Panc1 (cell line): ENCODE results near the gene TCF21. TPM values are rescaled to one million over a fixed set of nuclear protein-coding genes. Genes with fewer than 3 reads are reported as not detected.

Experiments used
- ATAC-seq: fragments of 200-7000 bp; cut with Tn5 transposase; 2 replicates; pipeline ENCODE4 v1.9.1; 2020; ENCODE audit warnings: mild to moderate bottlenecking, moderate library complexity
- BruUV-seq: library from RNA; stranded (reverse); fragments of 400-500 nt; replicated peaks from 2 replicates; lab custom pipeline; 2021; lab: Mats Ljungman, UMichigan
- CTCF ChIA-PET: fragments of 300-600 bp; sonication (Branson Sonifier 250); formaldehyde crosslinking; loops from one replicate; lab custom pipeline; 2022; ENCODE audit warnings: antibody characterized with exemption; lab: Charles Lee
- POLR2A ChIA-PET: fragments of 300-600 bp; sonication (Branson Sonifier 250); formaldehyde crosslinking; loops from one replicate; lab custom pipeline; 2022; ENCODE audit warnings: antibody characterized with exemption; lab: Charles Lee
- DNase-seq: peaks from one replicate; pipeline ENCODE4 v3.0.0-alpha.2; 2010; ENCODE audit warnings: low read depth, low spot score
- H3K27ac ChIP-seq: 2 replicates; pipeline ENCODE4 v1.5.1; 2011; ENCODE audit warnings: mild to moderate bottlenecking, low read length, inconsistent platforms
- H3K27me3 ChIP-seq: fragments of 200-500 bp; sonication (Bioruptor generic); 2 replicates; pipeline ENCODE4 v1.6.0; 2014; ENCODE audit warnings: low read length, inconsistent platforms; ENCODE audit not compliant: control insufficient read depth, insufficient read depth
- H3K36me3 ChIP-seq: fragments of 200-500 bp; sonication (Bioruptor generic); 2 replicates; pipeline ENCODE4 v1.5.1; 2014; ENCODE audit warnings: inconsistent platforms, mild to moderate bottlenecking, low read length, moderate library complexity; ENCODE audit not compliant: control insufficient read depth, insufficient read depth
- H3K4me1 ChIP-seq: 2 replicates; pipeline ENCODE4 v1.5.1; 2011; ENCODE audit warnings: inconsistent platforms, mild to moderate bottlenecking, low read length, moderate library complexity; ENCODE audit not compliant: control insufficient read depth, insufficient read depth
- H3K4me3 ChIP-seq, 2 experiments: 2 replicates each; pipeline ENCODE4 v1.5.1; 2011 to 2012; ENCODE audit warnings: low read depth in 2 of 2, low read length in 2 of 2, mild to moderate bottlenecking in 2 of 2, inconsistent platforms in 1 of 2, moderate library complexity in 1 of 2
- H3K9me3 ChIP-seq: fragments of 200-500 bp; sonication (Bioruptor generic); 2 replicates; pipeline ENCODE4 v1.5.1; 2014; ENCODE audit warnings: low read depth, mild to moderate bottlenecking, inconsistent platforms, low read length, moderate library complexity; ENCODE audit not compliant: control insufficient read depth, insufficient read depth
- CTCF ChIP-seq: fragments of 450-650 bp; IDR thresholded peaks from 2 replicates; pipeline ENCODE4 v1.5.1; 2017; ENCODE audit warnings: mild to moderate bottlenecking
- POLR2AphosphoS5 ChIP-seq: IDR thresholded peaks from 2 replicates; pipeline ENCODE4 v1.6.1; 2012; ENCODE audit warnings: mild to moderate bottlenecking, low read depth, low read length, moderate library complexity
- REST ChIP-seq, 2 experiments: IDR thresholded peaks; 2 replicates each; pipeline ENCODE4 v1.6.1; 2011 to 2012; ENCODE audit warnings: low read depth in 2 of 2, control low read depth in 1 of 2, low read length in 1 of 2, mild to moderate bottlenecking in 1 of 2, moderate library complexity in 1 of 2; ENCODE audit not compliant: insufficient read depth in 1 of 2
- SIN3A ChIP-seq: IDR thresholded peaks from 2 replicates; pipeline ENCODE4 v1.6.1; 2012; ENCODE audit warnings: low read depth, mild to moderate bottlenecking, low read length, moderate library complexity, borderline replicate concordance; ENCODE audit not compliant: insufficient read depth
- TCF7L2 ChIP-seq: IDR thresholded peaks from 2 replicates; pipeline ENCODE4 v1.6.1; 2011; ENCODE audit warnings: mild to moderate bottlenecking, low read depth, low read length, inconsistent platforms
- in situ Hi-C: cut with HindIII; loops from 2 replicates; pipeline ENCODE4 v1.10.0; 2016; ENCODE audit warnings: low sequenced_read_pairs, low pct_unique_long_range_greater_than_20kb
- intact Hi-C: fragments of 100-400 bp; cut with micrococcal nuclease; formaldehyde crosslinking; loops from one replicate; pipeline ENCODE4 v1.10.0; 2022; ENCODE audit not compliant: unreplicated experiment
- total RNA-seq: library from RNA; stranded (reverse); gene quantifications from one replicate; pipeline ENCODE4 v1.2.1, GENCODE V29; 2021; ENCODE audit not compliant: unreplicated experiment

The TCF21 gene
- total RNA-seq, 1 experiment from 2014 or later, result not detected

- no peak for DNase-seq
- peaks cover 37% of the 10 kb centered on the region for H3K27me3 ChIP-seq
- POLR2A ChIA-PET, result no interaction called here
- in situ Hi-C loops, result no loop called here
- no peak overlapping the region for H3K4me3 ChIP-seq
- ATAC-seq, result no peak
- no peak overlapping the region for H3K27ac ChIP-seq
- H3K9me3 ChIP-seq, result no peaks in the 10 kb centered on the region
- H3K36me3 ChIP-seq, result no peaks in the 10 kb centered on the region
- BruUV-seq, result no TSS peak
- CTCF ChIA-PET, result interaction anchor here (0.6 to 0.7 kb wide), 2 partner anchors 23 to 216 kb away, joined by 3 read pairs; no protein-coding TSS in a partner anchor
- intact Hi-C loops, result no loop called here
- TF ChIP-seq POLR2AphosphoS5 (no peak), SIN3A (no peak), REST (IDR thresholded peaks at IDR 0.05; ENCODE audit: insufficient read depth in 1 of 2, low read depth in 2 of 2, low read length in 1 of 2) (no peak), TCF7L2 (no peak), CTCF (no peak)
- no peaks in the 10 kb centered on the region for H3K4me1 ChIP-seq
These were observed 1.6 kb upstream of the TCF21 start for GRCh38 chr6:133887156-133887879.

- in situ Hi-C loops (no loop called here), intact Hi-C loops (no loop called here)
- Histone ChIP-seq H3K27me3 (peaks cover 40% of the 10 kb centered on the region), H3K27ac (no peak overlapping the region), H3K4me1 (no peaks in the 10 kb centered on the region), H3K4me3 (no peak overlapping the region), H3K36me3 (no peaks in the 10 kb centered on the region), H3K9me3 (no peaks in the 10 kb centered on the region)
- no TSS peak for BruUV-seq
- no peak for DNase-seq
- ChIA-PET CTCF (interaction anchor here (0.6 to 0.7 kb wide), 2 partner anchors 23 to 216 kb away, joined by 3 read pairs; no protein-coding TSS in a partner anchor), POLR2A (no interaction called here)
- ATAC-seq, result no peak
- TF ChIP-seq CTCF, result no peak
- no peak for TF ChIP-seq TCF7L2
- TF ChIP-seq POLR2AphosphoS5, result no peak
- no peak for TF ChIP-seq SIN3A
These were observed 1.1 kb upstream of the TCF21 start for GRCh38 chr6:133887880-133888230.
